GM19023 (cell line): ENCODE measurements around the gene IFT81.
"Not testable (repeated sequence)": the region's sequence is repeated elsewhere in the genome, so short reads cannot be mapped to it uniquely, and the experiment has no call there.

Source experiments
- ATAC-seq: cut with Tn5 transposase; IDR thresholded peaks from one replicate; pipeline ENCODE4 v1.9.1; 2021; ENCODE audit warnings: mild to moderate bottlenecking, moderate library complexity; ENCODE audit not compliant: unreplicated experiment

The IFT81 gene, protein sequence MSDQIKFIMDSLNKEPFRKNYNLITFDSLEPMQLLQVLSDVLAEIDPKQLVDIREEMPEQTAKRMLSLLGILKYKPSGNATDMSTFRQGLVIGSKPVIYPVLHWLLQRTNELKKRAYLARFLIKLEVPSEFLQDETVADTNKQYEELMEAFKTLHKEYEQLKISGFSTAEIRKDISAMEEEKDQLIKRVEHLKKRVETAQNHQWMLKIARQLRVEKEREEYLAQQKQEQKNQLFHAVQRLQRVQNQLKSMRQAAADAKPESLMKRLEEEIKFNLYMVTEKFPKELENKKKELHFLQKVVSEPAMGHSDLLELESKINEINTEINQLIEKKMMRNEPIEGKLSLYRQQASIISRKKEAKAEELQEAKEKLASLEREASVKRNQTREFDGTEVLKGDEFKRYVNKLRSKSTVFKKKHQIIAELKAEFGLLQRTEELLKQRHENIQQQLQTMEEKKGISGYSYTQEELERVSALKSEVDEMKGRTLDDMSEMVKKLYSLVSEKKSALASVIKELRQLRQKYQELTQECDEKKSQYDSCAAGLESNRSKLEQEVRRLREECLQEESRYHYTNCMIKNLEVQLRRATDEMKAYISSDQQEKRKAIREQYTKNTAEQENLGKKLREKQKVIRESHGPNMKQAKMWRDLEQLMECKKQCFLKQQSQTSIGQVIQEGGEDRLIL

DNA sequence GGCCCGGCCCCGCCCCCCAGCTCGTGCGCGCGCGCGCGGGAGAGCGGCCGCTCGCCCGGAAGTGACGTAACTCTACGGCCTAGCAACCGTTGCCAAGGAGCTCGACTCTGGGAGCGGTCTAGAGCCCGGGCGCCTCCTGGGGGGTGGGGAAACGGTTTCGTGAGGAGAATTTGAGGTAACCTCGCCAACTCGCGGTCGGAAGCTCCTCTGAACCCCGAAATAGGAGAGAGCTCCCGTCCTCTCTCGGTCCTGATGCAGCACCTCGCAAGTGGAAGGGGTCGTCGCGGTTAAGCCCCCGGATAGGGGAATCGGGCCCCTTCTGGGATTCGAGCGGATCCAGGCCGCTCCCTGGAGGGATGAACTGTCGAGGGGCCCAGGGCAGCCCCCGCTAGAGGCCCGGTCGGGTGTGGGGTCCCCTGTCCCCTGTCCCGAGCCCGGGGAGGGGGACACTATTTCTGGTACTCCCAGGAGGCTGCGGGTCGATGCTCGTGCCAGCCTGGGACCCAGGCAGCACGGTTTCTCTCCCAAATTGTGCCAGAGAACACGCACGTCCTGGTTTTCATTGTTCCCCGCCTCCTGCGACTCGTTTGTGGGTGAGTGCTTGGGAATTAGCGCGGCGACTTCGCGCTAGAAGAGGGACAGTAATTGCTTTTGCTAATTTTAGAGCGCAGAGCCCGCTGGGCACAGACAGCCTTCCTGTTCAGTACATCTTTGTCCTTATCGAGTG lies at the start of gene IFT81:
Gene IFT81, plus strand, starts transcription at position 89 of the 727 bp plus-strand sequence. CDS start 3,024 bp downstream, outside the sequence.
- peak; percentile 81 for ATAC-seq

DNA sequence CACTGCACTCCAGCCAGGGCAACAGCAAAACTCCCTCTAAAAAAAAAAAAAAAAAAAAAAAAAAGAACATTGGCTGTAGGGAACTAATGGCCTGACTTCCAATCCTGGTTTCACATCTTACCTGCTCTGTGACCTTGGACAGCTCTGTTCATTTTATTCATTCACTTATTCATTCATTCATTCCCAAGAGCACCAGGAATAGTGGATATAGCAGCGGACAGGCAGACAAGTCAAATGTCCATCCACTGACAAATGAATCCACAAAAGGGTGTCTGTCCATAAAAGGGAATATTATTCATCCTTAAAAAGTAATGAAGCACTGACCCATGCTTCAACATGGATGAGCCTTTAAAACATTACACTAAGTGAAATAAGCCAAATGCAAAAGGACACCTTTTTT lies 48.3 kb upstream of the IFT81 start:
- no peak for ATAC-seq

DNA sequence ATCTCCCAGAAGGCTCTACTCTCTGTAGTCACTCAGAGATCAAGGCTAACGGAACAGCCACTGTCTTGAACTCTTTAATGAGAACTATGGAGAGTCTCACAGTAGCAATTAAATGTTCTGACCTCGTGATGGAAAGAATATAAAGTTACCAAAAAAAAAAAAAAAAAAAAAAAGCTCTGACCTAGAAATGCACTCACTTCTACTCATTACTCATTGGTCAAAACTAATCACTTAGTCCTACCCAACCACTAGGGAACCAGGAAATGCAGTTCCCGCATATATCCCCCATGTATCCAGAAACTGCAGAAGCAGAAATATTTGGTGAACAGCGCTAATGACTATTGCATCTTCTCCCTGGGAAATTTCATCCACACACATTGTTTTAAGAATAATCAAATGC lies 46.4 kb upstream of the IFT81 start:
- no peak for ATAC-seq

DNA sequence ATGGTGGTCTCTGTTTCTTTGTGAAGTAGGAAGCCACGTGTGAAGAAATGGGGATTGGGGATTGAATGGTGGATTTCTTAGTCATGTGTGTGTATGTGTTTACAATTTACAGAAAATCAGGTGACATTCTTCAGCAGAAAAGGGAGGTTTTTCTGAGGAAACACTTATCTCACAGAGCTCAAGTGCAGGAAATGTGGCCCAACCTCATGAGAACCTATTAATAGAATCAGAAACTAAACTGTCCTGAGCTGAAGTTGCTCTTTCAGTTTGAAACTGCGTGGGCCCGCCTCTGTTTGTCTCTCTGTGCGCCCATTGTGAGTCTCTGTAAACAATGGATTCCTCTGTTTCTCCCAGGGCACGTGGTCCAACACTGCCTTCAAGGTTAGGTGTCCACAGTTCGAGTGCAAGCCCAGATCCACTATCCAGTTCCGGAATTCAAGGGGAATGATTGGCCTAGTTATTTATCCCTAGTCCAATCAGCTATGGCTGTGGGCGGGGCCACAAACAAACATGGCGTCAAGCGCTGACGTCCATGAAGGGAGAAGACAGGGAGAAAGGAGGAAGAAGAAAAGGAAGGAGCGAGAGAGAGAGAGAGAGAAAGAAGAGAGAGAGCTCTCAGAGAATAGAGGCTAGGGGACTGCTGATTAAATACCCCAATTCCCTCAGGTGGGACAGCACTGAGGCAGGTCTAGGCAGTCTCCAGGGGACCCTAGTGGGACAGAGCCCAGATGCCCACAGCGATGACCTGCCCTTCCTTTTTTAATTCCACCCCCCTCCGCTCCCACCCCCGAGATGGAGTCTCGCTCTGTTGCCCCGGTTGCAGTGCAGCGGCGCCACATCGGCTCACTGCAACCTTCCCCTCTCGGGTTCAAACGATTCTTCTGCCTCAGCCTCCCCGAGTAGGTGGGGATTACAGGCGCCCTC lies 44.4 kb upstream of the IFT81 start:
- peak; percentile 75 for ATAC-seq

DNA sequence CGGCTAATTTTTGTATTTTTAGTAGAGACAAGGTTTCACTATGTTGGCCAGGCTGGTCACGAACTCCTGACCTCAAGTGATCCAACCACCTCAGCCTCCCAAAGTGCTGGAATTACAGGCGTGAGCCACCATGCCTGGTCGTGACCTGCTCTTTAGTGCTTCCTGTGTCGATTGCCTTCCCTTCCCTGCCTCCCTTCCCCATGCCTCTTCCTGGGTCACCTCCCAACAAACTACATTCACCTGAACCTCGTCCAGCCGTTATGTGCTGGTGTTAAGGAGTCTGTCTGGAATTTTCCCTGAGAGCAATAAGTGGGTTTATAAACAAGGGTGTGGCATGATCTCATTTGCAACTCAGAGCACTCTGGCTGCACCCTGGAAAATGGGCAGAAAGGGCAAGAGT lies 43.7 kb upstream of the IFT81 start:
- no peak for ATAC-seq

DNA sequence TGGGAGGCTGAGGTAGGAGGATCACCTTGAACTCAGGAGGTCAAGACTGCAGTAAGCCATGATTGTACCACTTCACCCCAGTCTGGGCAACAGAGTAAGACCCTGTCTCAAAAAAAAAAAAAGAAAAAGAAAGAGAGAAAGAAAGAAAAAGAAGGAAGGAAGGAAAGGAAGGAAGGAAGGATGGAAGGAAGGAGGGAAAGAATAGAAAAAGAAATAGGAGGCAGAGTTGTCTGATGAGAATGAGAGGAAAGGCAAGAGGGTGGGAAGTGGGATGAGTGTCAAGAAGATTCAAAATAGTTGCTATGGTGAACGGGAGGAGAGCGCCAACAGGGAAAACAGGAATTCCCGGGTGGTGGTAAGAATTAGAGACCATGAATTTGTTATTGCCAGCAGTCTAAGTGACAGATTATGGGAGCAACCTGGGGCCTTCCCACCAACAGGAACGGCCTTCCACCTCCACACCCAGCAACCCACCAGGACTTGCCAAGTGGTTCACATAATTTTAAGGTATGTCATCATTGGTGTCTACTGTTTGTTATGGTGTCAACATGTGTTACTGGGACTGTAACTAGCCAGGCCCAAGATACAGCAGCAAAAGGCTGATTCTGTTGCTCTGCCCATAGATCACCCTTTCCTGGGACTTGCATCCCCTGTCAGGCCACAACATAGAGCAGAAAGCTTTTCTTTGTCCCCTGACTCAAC lies 39.7 kb upstream of the IFT81 start:
- no peak for ATAC-seq

DNA sequence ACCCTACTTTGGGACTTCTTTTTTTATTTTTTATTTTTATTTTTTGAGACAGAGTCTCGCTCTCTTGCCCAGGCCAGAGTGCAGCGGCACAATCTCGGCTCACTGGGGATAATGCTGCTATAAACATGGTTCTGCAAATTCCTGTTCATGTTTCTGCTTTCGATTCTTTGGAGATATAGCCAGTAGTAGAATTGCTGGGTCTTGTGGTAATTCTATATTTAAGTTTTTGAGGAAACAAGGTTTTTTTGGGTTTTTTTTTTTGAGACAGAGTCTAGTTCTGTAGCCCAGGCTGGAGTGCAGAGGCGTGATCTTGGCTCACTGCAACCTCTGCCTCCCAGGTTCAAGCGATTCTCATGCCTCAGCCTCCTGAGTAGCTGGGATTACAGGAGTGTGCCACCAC lies 35.9 kb upstream of the IFT81 start:
- ATAC-seq: not testable (repeated sequence)

DNA sequence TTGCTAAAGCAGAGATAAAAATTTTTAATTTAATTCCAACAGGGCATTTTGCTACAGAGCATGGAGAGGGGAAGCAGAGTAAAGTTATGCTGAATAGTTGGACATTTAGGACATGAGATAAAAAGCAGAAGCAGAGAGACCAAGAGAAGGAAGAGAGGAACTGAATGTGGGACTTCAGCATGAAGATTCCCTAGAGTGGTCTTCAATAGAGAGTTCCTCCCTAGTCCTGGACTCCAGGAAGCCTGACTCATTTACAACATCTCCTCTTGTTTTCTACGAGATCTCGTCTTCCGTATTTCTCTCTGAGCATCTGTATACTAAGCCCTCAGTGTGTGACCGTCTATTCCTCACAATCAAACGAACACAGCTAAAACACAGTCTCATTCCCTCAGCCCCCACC lies 35.2 kb upstream of the IFT81 start:
- ATAC-seq: no peak

DNA sequence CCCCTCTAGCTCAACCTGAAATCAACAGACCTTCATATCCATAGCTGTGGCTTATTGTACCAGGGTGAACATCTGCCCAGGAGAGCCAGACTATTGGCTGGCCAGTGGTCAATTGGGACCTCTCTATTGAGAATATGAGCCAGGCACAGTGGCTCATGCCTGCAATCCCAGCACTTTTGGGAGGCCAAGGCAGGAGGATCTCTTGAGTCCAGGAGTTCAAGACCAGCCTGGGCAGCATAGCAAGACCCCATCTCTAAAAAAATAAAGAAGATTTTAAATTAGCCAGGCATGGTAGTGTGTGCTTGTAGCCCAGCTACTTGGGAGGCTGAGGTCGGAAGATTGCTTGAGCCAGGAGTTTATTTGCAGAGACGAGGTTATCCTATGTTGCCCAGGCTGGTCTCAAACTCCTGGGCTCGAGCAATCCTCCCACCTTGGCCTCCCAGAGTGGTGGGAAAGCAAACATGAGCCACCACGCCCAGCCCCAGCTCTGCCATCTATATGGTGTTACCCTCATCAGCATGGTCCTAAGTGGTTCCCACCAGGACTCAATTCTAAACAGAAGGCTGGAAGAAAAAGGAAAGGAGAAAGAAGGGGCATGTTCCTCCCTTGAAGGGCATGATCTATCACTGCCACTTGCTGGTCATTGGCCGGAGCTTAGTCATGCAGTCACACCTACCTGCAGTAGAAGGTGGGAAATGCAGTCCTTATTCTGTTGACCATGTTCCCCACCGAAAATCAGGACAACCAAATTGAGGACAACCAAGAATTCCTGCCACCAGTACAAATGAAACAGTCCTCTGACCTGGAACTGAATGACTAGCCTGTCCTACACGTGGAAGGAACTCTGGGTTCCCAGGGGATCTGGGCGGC lies 33.7 kb upstream of the IFT81 start:
- no peak for ATAC-seq

DNA sequence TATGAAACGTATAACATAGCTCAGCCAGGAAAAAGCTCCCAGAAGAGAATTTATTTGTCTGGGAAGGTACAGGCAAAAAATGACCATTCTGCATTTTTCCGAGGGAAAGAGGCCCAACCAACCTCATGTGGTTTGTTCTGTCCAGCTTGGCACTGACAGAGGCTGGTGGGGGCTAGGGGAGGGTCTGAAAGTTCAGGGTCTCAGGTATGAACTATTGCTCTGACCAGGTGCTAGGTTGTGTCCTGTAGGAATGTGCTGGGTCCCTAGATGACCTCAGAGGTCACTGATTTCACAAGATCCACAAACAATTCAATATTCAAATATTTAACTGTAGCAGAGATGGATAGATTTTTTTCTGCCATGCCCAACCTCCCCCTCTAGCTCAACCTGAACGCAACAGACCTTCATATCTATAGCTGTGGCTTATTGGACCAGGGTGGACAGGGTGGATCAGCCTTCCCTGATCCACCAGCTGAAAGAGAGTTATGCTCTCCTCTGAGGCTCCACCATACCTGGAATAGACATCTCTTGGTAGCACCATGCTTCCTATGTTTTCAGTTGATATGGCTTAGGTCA lies 32.9 kb upstream of the IFT81 start:
- ATAC-seq: no peak

DNA sequence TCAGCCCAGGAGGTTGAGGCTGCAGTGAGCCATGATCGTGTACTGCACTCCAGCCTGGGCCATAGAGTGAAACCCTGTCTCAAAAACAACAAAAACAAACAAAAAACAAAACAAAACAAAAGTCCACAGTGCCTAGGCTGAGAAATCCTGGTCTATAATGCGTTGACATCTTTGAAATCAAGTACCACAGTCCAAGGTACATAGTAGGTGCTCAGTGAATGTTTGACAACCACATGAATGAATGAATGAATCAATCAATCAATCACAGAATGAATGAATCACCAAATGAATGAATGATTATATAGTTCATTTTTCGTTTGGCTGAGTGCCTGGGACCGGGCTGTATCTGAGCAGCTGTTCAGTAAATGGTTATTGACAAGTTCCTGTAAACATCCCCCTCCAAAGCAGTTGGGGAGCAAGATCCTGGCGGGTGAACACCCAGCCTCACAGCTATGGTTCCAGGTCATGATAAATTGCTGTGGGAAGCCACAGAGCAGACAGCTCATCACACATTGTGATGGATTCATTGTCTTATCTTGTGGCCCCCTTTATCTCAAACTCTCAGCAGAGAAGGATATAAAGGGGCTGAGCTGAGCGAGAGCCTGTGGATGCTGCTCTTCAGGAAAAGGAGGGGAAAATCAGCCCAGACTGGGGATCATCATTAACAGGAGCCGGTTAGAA lies 30.4 kb upstream of the IFT81 start:
- ATAC-seq: no peak

DNA sequence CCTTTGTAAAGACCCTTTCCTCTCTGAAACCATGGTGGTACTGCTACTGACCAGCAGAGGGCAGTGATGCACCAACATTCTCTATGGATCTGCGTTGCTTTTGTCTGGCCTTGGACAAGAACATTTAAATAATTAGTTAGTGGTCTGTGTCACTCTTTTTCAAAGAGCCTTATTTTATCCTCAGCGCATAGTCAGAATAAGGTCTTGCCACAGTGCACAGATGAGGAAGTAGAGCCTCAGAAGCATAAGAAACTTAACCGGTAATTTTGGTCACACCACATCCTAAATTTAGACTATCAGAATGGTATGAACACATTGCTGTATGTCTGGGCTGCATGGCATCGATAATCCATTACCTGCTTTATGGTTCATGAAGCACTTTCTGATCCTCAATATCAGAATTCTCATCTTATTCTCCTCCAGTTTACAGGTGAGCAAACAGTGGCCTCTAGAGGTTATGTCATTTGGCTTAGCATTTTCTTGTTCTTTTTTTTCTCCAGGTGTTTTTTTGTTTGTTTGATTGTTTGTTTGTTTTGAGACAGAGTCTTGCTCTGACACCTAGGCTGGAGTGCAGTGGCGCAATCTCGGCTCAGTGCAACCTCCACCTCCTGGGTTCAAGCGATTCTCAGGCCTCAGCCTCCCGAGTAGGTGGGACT lies 23.7 kb upstream of the IFT81 start:
- peak; percentile 68 for ATAC-seq

DNA sequence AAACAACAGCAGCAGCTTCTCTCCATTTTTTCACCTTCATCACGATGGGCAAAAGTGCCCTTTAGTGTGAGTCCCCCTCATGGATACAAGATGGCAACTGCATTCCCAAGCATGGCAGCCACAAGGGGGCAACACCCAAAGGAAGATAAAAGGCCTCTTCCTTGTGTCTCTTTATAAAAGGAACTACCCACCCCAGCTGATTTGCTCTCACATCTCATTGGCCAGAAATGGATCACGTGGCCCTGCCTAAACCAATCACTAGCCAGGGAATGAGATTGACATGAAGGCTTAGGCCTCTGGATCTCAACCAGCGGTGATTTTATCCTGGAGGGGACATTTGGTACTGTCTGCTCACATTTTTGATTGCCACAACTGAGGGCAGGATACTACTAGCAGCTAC lies 21.9 kb upstream of the IFT81 start:
- no peak for ATAC-seq

DNA sequence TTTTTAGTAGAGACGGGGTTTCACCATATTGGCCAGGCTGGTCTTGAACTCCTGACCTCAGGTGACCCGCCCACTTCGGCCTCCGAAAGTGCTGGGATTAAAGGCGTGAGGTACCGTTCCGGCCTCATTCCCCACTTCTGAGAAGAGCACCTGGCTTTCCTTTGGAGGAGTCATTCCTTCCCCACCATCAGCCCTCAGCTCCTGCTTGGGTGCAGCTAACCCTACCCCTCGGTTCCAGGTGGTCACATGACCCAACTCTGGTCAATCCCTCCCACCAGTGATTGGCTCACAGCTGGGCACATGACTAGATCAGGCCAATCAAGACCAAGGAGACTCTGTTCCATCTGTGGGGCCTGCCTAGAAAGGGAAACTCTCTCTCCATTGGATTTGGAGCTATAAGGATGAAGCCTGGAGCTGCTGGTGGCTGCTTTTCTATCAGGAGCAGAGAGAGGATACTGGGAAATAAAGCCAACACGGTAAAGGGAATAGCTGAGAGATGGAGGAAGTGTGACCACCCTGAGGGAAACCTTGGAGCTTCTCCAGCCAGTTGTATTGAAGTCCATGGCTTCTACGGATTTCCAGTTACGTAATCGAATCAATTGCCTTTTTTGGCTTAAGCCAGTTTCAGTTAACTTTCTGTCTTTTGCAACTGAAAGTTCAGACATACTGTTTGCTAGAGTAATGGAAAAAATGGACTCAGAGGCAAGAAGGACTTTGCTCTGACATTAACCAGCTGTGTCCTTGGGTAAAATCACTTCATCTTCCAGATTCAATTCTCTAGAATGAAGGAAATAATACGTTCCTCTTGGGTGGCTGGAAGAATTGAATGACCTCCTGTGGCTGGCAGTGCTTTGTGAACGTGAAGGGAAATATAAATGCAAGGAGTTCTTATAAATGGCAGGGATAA lies 19.7 kb upstream of the IFT81 start:
- no peak for ATAC-seq

DNA sequence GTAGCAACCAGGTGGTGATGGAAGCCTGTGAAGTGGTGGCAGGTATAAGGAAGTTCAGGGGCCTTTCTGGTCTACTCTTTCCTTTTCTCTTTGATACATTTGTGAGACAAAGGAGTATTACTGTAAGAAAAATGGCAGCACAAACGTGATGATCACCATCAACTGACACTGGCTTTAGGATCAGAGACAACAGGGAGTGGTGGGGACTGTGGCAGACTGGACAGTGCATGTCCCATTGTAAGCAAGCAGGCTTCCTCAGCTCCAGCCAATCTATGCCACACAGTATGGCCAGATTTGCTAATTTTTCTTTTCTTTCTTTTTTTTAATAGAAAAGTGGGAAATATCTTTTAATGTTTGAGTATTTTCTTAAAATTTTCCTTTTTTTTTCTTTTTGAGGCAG lies 19.0 kb upstream of the IFT81 start:
- ATAC-seq: no peak

DNA sequence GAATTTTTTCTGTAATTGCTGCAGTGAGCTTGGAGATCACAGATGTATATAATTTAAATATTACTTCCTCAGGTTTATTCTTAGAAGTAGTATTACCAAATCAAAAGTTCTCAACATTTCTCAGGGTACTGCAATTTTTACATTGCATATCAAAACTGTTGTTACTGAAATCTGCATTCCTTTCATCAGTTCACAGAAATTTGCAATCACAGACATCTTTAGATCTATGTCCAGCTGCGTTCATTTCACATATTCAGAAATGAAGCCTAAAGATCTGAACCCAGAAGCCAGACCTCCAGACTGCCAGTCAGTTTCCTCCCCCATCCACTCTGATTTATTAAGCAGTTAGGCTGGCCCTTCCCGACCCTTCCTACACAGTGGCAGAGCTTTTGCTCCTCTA lies 18.2 kb upstream of the IFT81 start:
- ATAC-seq: no peak
